ENCODE data around the gene SH2D5.

Gene SH2D5

DNA sequence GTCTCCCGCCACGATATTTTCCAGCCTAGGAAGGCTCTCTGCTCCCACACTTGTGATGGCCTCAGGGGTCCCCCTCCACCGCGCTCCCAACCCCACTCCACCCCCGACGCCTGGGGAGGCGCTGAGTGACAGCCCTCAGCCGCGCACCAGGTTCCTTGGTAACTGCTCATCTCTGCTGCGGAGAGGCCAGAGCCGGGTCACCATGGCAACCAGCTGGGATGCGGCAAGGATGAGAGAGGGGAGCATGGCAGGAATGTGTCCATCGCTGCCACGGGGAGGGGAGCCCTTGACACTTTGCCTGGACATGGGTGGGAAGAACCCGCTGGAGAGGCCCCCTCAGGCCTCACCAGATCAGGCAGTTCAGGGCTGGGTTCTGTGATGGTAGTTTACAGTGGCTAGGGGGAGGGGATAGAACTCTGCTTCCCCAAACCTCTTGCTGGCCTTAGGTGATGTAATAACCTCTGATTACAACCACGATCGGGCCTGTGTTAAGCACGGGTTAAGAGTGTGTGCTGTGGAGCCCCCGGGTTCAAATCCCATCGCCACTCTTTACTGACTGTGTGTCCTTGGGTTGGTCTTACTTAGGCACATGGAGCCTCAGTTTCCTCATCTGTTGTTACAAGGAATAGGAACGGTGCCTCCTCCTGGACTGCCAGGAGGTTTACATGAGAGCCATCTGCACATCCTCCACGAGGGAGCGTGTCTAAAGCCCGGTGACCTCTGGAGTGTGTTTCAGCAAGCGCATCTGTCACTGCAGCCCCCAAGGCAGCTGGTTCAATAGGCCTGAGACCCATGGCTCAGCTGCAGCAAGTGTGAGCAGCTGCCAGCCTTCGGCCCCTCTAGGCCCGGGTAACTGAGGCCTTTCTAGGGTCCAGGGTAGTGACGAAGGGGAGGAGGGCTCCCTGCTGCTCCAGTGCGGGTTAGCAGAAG lies 21.0 kb downstream of the SH2D5 start:
- no peak for DNase-seq

DNA sequence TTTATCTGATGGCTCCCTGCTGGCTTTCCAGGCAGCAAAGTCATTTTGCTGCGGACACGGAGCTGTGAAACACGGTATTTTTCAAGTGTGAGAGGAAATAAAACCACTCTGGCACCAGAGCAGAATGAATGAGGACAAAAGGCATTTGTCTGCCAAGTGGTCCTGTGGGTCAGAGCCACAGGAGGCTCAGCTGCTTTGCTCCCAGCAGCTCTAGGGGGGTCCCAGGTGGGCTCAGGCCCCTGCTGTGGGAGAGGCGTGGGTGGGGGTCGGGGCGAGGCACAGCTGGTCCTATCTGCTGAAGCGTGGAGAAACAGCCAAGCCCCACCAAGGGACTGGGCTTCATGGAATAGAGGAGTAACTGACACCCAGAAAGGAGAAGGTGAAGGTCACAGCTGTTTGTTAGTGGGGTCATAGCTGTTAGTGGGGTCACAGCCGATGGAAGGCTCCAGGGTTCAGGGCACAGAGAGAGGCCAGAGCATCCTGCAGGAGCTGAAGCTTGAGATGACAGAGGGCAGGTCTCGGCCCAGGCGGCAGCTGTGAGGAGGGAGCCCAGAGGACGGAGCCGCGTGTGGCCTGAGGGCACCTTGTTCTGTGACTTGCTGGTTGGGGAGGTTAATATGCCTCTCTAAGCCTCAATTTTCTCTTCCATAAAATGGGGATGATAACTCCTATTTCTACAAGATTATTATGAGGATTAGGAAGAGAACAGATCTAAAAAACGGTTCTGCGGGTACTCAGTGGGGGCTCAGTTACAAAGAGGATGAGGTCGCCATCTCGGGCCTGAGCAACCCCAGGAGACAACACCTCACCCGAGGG lies 21.8 kb downstream of the SH2D5 start:
- DNase-seq = no peak

DNA sequence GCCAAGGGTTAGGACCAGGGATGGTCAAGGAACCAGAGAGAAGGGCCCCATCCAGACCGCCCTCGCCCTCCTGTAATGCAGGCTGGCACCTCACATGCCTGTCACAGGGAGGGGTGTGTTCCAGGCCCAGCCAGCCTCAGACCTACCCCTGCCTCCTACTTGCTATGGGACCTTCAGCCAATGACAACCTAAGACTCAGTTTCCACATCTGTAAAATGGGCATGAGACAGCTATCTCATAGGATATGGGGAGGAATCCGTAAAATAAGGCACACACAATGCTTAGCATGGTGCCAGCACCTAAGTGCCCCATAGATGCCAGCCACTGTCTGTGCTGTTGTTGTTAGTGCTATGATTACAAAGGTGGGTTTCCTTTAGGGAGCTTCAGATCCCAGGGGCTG lies 22.6 kb downstream of the SH2D5 start:
- no peak for DNase-seq

- DNase-seq = no peak
Measured at GRCh38 chr1:20708891-20709290, 23.6 kb downstream of the SH2D5 start.

GRCh38 chr1:20708057-20708456 lies 24.4 kb downstream of the SH2D5 start:
- no peak for DNase-seq

DNA sequence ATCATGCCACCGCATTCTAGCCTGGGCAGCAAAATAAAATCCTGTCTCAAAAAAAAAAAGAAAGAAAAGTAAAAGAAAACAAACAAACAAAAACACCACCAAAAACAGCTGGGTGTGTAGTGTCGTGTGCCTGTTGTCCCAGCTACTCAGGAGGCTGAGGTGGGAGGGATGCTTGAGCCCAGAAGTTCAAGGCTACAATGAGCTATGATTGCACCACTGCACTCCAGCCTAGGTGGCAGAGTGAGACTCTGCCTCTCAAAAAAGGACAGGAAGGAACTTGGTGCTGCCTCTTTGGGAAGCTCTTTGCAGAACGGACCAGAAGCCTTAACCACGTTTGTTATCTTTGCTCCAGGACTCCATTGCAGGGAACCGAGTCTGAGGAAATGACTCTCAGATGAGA lies 25.7 kb downstream of the SH2D5 start:
- DNase-seq = no peak

- no peak for DNase-seq
Measured at GRCh38 chr1:20705203-20705755, 27.2 kb downstream of the SH2D5 start.

- DNase-seq = no peak
Measured at GRCh38 chr1:20704390-20705202, 27.9 kb downstream of the SH2D5 start.

GRCh38 chr1:20703124-20703756 lies 29.3 kb downstream of the SH2D5 start:
- no peak for DNase-seq

DNA sequence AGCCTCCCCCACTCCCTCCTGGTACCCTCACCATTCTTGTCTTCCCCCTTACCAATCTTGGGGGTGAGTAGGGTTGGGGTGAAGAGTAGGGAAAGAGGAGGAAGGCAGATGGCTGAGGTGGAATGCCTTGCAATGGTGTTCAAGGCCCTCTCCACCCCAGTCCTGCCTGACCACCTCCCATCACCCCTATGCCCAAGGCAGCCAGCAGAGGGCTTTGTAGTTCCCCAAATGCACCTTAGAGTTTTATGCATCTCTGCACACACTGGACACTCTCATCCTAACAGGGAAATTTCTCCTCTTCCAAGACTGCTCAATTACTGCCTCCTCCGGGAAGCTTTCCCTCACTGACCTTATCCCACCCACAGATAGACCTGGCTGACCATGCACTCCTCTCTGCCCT lies 30.1 kb downstream of the SH2D5 start:
- DNase-seq = no peak

DNA sequence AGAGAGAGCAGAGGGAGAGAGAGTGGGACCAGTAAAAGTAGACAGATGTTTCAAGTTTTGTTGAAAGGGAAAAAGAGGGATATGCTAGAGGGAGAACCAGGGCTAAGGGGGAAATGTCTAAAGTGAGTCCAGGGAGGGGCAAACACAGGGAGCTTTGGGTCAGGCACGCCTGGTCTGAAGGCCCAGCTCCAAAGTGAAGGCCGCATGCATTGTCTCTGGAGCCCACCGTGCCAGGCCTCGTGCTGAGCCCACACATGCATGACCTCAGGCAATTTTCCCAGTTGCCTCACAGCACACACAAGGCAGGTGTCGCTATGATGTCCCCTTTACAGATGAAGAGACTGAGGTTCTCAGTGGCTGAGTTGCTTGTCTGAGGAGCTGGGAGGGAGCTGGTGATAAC lies 30.7 kb downstream of the SH2D5 start:
- no peak for DNase-seq

GRCh38 chr1:20701446-20701845 lies 31.1 kb downstream of the SH2D5 start:
- no peak for DNase-seq

- no peak for DNase-seq
Measured at GRCh38 chr1:20700636-20701215, 31.8 kb downstream of the SH2D5 start.

DNA sequence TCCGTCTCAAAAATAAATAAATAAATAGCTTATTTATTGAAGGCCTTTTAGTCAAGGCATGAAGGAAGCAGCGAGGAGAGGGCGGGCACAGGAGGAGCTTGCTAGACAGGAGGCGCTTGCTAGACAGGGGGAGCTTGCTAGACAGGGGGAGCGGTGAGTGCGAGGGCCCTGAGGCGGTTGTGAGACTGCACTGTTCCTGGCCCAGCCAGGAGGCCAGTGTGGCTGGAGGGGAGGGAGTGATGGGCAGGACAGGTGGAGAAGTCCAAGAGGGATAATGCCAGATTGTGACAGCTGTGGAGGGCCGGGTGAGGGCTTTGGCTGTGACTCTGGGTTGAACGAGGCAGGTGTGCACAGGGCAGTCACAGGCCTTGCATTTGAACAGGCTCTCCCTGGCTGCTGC lies 32.9 kb downstream of the SH2D5 start:
- DNase-seq = peak; percentile 69

DNA sequence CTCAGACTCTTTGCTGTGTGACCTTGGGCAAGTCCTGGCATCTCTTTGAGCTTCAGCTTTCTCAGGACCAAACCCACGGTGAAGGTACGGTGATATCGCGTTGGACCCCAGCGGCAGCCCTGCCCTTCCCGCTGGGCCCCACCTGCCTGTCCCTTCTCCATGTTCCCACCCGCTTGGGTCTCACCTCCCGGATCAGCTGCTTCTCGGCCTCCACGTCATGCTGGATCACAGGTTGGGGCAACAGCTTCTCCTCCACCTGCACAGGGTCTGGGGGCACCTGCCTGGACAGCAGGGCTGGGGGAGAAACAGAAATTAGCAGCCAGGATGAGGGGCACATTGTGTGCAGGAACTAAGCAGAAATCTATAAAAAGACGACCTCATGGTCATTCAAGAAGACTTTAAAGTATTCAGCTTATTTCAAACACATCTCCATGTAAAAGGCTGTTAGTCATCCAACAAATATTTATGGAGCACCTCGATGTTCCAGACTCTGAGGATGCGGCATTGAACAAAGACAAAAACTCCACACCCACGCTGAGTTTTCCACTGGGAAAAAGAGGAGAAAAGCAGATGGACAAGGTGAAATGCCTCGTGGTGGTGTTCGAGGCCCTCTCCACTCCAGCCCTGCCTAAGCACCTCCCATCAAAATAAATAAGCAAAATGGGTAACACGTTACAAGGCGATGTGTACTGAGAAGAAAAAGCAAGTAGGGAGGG lies 34.1 kb downstream of the SH2D5 start:
- no peak for DNase-seq

DNA sequence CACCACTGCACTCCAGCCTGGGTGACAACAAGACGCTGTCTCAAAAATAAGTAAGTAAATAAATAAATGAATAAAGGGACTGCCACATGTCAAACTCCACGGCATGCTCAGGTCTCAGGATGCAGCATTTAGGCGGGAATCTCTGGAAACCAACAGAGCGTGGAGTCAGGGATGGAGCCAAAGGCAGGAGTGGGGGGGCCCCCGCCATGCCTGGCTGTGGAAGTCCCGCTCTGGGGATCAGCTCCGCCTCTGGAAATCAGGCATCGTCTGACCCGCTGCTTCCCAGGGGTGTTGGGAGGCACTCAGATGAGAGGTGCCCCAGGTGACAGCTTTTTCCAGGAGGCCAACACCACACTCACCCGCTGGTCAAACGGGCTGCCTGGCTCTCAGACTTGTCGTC lies 34.9 kb downstream of the SH2D5 start:
- no peak for DNase-seq

- peak; percentile 90 for DNase-seq
Measured at GRCh38 chr1:20696397-20697333, 35.8 kb downstream of the SH2D5 start.

- no peak for DNase-seq
Measured at GRCh38 chr1:20695515-20695914, 37.0 kb downstream of the SH2D5 start.

GRCh38 chr1:20693623-20694022 lies 38.9 kb downstream of the SH2D5 start:
- DNase-seq = no peak

- no peak for DNase-seq
Measured at GRCh38 chr1:20691872-20692271, 40.6 kb downstream of the SH2D5 start.
